DND-41 (cell line): ENCODE measurements around the gene CEBPG.

ENCODE experiments used
- ATAC-seq: fragments of 200-7000 bp; cut with Tn5 transposase; 3 replicates; pipeline ENCODE4 v1.9.1; 2021; ENCODE audit warnings: low read depth; ENCODE audit not compliant: insufficient read depth
- DNase-seq: peaks from one replicate; pipeline ENCODE4 v3.0.0-alpha.2; 2020
- H2AFZ ChIP-seq: 2 replicates; pipeline ENCODE4 v1.6.0; 2012; ENCODE audit warnings: low read depth, low read length
- H3K27ac ChIP-seq: 2 replicates; pipeline ENCODE4 v1.5.1; 2012; ENCODE audit warnings: low read length, inconsistent platforms
- H3K27me3 ChIP-seq: fragments of 200-600 bp; sonication (generic); 2 replicates; pipeline ENCODE4 v1.6.0; 2012; ENCODE audit warnings: low read length, mild to moderate bottlenecking, inconsistent platforms; ENCODE audit not compliant: insufficient read depth, poor library complexity
- H3K36me3 ChIP-seq: 2 replicates; pipeline ENCODE4 v1.5.1; 2012; ENCODE audit warnings: low read length, inconsistent platforms; ENCODE audit not compliant: insufficient read depth
- H3K4me1 ChIP-seq: 2 replicates; pipeline ENCODE4 v1.5.1; 2012; ENCODE audit warnings: mild to moderate bottlenecking, low read length; ENCODE audit not compliant: insufficient read depth
- H3K4me2 ChIP-seq: 2 replicates; pipeline ENCODE4 v1.6.0; 2012; ENCODE audit warnings: mild to moderate bottlenecking, moderate library complexity, low read length, inconsistent platforms; ENCODE audit not compliant: insufficient read depth
- H3K4me3 ChIP-seq, 2 experiments: fragments of 200-600 bp in 1 of 2; shearing (Covaris generic) in 1 of 2; 2 replicates each; pipeline ENCODE4 v1.5.1; 2012 to 2016; ENCODE audit warnings: inconsistent platforms in 2 of 2, low read length in 2 of 2, mild to moderate bottlenecking in 2 of 2, low read depth in 1 of 2, moderate library complexity in 1 of 2
- H3K79me2 ChIP-seq: 2 replicates; pipeline ENCODE4 v1.6.0; 2012; ENCODE audit warnings: low read length, inconsistent platforms; ENCODE audit not compliant: insufficient read depth
- H3K9ac ChIP-seq: 2 replicates; pipeline ENCODE4 v1.6.0; 2012; ENCODE audit warnings: low read depth, mild to moderate bottlenecking, inconsistent platforms, low read length, moderate library complexity
- H3K9me3 ChIP-seq: 2 replicates; pipeline ENCODE4 v1.5.1; 2012; ENCODE audit warnings: low read length, moderate library complexity, mild to moderate bottlenecking, inconsistent platforms; ENCODE audit not compliant: insufficient read depth, severe bottlenecking
- H4K20me1 ChIP-seq: 2 replicates; pipeline ENCODE4 v1.6.0; 2012; ENCODE audit warnings: low read length; ENCODE audit not compliant: insufficient read depth
- EZH2 ChIP-seq: IDR thresholded peaks from 3 replicates; pipeline ENCODE4 v1.6.1; 2012; ENCODE audit warnings: borderline replicate concordance, low read depth, mild to moderate bottlenecking, moderate library complexity, low read length, inconsistent platforms; ENCODE audit not compliant: severe bottlenecking
- TF ChIP-seq, protein P1 (sequence below): IDR thresholded peaks from 2 replicates; pipeline ENCODE4 v1.5.1; 2012; ENCODE audit warnings: borderline replicate concordance, low read length, moderate library complexity, mild to moderate bottlenecking; ENCODE audit not compliant: poor library complexity, severe bottlenecking; ENCODE audit errors: extremely low read depth

Gene CEBPG

GRCh38 chr19:33375156-33375836, 1.8 kb downstream of the CEBPG start:
- peak overlapping the region; percentile 98 for H3K9ac ChIP-seq
- H3K4me1 ChIP-seq: peaks cover 40% of the 10 kb centered on the region
- peaks cover 28% of the 10 kb centered on the region for H3K36me3 ChIP-seq
- H3K9me3 ChIP-seq: no peaks in the 10 kb centered on the region
- H3K4me2 ChIP-seq: peak overlapping the region; percentile 72
- H3K27ac ChIP-seq: peak overlapping the region; percentile 95
- ATAC-seq (no peak), DNase-seq (no peak)
- peaks cover 59% of the 10 kb centered on the region for H4K20me1 ChIP-seq
- peaks cover 68% of the 10 kb centered on the region for H3K79me2 ChIP-seq
- H3K27me3 ChIP-seq: no peaks in the 10 kb centered on the region
- H2AFZ ChIP-seq: no peak overlapping the region
- no peak for TF ChIP-seq EZH2
- TF ChIP-seq, protein P1, sequence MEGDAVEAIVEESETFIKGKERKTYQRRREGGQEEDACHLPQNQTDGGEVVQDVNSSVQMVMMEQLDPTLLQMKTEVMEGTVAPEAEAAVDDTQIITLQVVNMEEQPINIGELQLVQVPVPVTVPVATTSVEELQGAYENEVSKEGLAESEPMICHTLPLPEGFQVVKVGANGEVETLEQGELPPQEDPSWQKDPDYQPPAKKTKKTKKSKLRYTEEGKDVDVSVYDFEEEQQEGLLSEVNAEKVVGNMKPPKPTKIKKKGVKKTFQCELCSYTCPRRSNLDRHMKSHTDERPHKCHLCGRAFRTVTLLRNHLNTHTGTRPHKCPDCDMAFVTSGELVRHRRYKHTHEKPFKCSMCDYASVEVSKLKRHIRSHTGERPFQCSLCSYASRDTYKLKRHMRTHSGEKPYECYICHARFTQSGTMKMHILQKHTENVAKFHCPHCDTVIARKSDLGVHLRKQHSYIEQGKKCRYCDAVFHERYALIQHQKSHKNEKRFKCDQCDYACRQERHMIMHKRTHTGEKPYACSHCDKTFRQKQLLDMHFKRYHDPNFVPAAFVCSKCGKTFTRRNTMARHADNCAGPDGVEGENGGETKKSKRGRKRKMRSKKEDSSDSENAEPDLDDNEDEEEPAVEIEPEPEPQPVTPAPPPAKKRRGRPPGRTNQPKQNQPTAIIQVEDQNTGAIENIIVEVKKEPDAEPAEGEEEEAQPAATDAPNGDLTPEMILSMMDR: no peak
- peak overlapping the region; percentile 76; a peak in 3 of 4 replicates for H3K4me3 ChIP-seq

- H3K4me2 ChIP-seq: peak overlapping the region; percentile 72
- peaks cover 40% of the 10 kb centered on the region for H3K4me1 ChIP-seq
- H4K20me1 ChIP-seq: peaks cover 64% of the 10 kb centered on the region
- ATAC-seq (no peak), DNase-seq (no peak)
- peaks cover 33% of the 10 kb centered on the region for H3K36me3 ChIP-seq
- no peaks in the 10 kb centered on the region for H3K27me3 ChIP-seq
- peak overlapping the region in 1 of 2 experiments; percentile 76; a peak in 2 of 4 replicates for H3K4me3 ChIP-seq
- H3K79me2 ChIP-seq: peaks cover 73% of the 10 kb centered on the region
- H2AFZ ChIP-seq: no peak overlapping the region
- no peaks in the 10 kb centered on the region for H3K9me3 ChIP-seq
- TF ChIP-seq, protein P1: no peak
- TF ChIP-seq EZH2: no peak
- H3K27ac ChIP-seq: 0 out of 2 replicates have a peak overlapping the region, but pooled peaks have one; percentile 1
- H3K9ac ChIP-seq: peak overlapping the region; percentile 98; the same call in 1 of the 2 replicates
Measured at GRCh38 chr19:33375837-33376159, 2.3 kb downstream of the CEBPG start.

DNA sequence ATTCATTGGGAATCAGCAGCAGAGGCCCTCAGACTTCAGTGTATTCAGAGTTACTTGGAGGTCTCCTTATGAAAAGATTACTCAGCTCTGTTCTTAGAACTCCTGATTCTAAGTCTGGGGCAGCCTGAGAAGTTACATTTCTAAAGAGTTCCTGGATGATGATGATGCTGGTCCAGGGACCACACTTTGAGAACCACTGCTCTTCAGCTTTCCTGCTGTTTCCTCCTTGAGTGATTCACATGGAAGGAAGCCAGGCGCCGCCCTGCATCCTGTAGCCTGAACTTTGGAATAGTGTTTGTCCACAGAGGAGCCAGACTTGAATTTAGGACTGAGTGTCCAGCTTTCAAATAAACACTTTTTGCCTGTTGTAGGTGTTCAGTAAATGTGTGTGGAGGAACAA, 2.9 kb downstream of the CEBPG start:
- no peak overlapping the region for H2AFZ ChIP-seq
- H3K9ac ChIP-seq: no peak overlapping the region
- no peaks in the 10 kb centered on the region for H3K27me3 ChIP-seq
- no peak overlapping the region; a peak in 1 of 4 replicates for H3K4me3 ChIP-seq
- H3K4me2 ChIP-seq: peak overlapping the region; percentile 46
- H3K79me2 ChIP-seq: peaks cover 79% of the 10 kb centered on the region
- H3K27ac ChIP-seq: no peak overlapping the region
- ATAC-seq (no peak), DNase-seq (no peak)
- H4K20me1 ChIP-seq: peaks cover 70% of the 10 kb centered on the region
- TF ChIP-seq, protein P1: no peak
- no peak for TF ChIP-seq EZH2
- peaks cover 40% of the 10 kb centered on the region for H3K4me1 ChIP-seq
- H3K9me3 ChIP-seq: no peaks in the 10 kb centered on the region
- H3K36me3 ChIP-seq: peaks cover 39% of the 10 kb centered on the region
